ENCODE data around the gene NTN1.

The NTN1 gene

GRCh38 chr17:9004132-9004960 is 17.0 kb upstream of the NTN1 start:
- no peak for TF ChIP-seq CTCF (IDR thresholded peaks at IDR 0.05; ENCODE audit: borderline replicate concordance, control extremely low read depth, extremely low read depth, insufficient read depth, missing control alignments)
- in situ Hi-C loops (cut with MboI; ENCODE audit: low sequenced_read_pairs, unreplicated experiment): loop anchor here (25.0 kb wide), 1 partner anchor 533 kb away; no protein-coding TSS in a partner anchor
- DNase-seq (ENCODE audit: low spot score): no peak

- in situ Hi-C loops (cut with MboI; ENCODE audit: low sequenced_read_pairs, unreplicated experiment): loop anchor here (25.0 kb wide), 1 partner anchor 532 kb away; no protein-coding TSS in a partner anchor
- TF ChIP-seq CTCF (IDR thresholded peaks at IDR 0.05; ENCODE audit: borderline replicate concordance, control extremely low read depth, extremely low read depth, insufficient read depth, missing control alignments): no peak
- DNase-seq (ENCODE audit: low spot score): no peak
Measured at GRCh38 chr17:9004961-9005285, 16.4 kb upstream of the NTN1 start.

DNA sequence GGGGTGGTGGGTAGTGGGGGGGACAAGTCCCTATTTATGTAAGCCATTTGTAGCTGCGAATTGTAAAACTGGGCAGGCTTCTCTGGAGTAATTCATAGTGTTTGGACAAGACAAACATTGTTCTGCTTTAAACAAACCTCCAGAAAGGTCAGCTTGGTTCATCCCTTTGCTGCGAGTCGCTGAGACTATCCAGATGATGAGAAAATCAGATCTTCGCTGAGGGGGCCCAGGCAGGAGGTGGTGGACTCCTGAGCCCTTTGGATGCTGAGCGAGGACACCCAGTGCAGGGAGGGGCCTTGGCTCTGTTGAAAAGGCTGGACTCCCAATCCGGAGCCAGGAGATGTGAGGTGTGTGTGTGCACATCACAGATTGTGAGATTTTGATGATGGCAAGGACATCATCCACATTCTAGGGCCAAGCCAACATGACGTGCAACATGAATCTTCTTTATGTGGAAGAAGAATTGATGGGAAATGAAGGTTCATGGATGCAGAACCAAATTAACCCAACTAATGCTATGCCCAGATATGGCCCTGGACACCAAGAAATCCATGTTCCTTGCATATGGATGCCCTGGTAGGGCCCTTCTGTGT is 15.0 kb upstream of the NTN1 start:
- in situ Hi-C loops (cut with MboI; ENCODE audit: low sequenced_read_pairs, unreplicated experiment): loop anchor here (25.0 kb wide), 1 partner anchor 531 kb away; no protein-coding TSS in a partner anchor
- no peak for TF ChIP-seq CTCF (IDR thresholded peaks at IDR 0.05; ENCODE audit: borderline replicate concordance, control extremely low read depth, extremely low read depth, insufficient read depth, missing control alignments)
- DNase-seq (ENCODE audit: low spot score): no peak

GRCh38 chr17:9007052-9007714 is 14.1 kb upstream of the NTN1 start:
- no peak for DNase-seq (ENCODE audit: low spot score)
- in situ Hi-C loops (cut with MboI; ENCODE audit: low sequenced_read_pairs, unreplicated experiment): loop anchor here (25.0 kb wide), 1 partner anchor 530 kb away; no protein-coding TSS in a partner anchor
- TF ChIP-seq CTCF (IDR thresholded peaks at IDR 0.05; ENCODE audit: borderline replicate concordance, control extremely low read depth, extremely low read depth, insufficient read depth, missing control alignments): no peak

DNA sequence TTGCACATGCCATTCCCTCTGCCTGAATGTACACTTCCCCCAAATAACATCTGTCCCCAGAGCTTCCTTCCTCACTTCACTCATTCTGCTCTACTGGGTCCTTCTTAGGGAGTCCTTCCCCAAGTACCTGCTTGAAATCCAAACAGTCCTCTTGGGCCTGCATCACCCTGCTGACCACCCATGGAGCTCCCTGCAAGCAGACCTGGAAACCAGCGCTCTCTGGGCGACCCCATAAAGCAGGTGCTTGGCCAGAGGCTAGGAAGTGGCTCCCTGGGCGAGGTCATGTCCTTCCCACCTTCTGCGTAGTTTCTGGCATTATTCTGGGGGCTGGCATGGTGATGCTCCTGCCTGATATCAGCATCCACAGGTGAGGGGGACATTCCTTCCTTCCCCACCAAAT is 12.2 kb upstream of the NTN1 start:
- DNase-seq (ENCODE audit: low spot score): no peak
- no peak for TF ChIP-seq CTCF (IDR thresholded peaks at IDR 0.05; ENCODE audit: borderline replicate concordance, control extremely low read depth, extremely low read depth, insufficient read depth, missing control alignments)
- in situ Hi-C loops (cut with MboI; ENCODE audit: low sequenced_read_pairs, unreplicated experiment): loop anchor here (25.0 kb wide), 1 partner anchor 528 kb away; no protein-coding TSS in a partner anchor

GRCh38 chr17:9009737-9010136 is 11.6 kb upstream of the NTN1 start:
- in situ Hi-C loops (cut with MboI; ENCODE audit: low sequenced_read_pairs, unreplicated experiment): loop anchor here (25.0 kb wide), 1 partner anchor 528 kb away; no protein-coding TSS in a partner anchor
- no peak for DNase-seq (ENCODE audit: low spot score)
- no peak for TF ChIP-seq CTCF (IDR thresholded peaks at IDR 0.05; ENCODE audit: borderline replicate concordance, control extremely low read depth, extremely low read depth, insufficient read depth, missing control alignments)
